HG02588 (cell line): ENCODE results near the gene CASP8.

Experiments
- ATAC-seq: cut with Tn5 transposase; IDR thresholded peaks from one replicate; pipeline ENCODE4 v1.9.1; 2021; ENCODE audit warnings: mild to moderate bottlenecking, moderate library complexity; ENCODE audit not compliant: unreplicated experiment

Gene CASP8

DNA sequence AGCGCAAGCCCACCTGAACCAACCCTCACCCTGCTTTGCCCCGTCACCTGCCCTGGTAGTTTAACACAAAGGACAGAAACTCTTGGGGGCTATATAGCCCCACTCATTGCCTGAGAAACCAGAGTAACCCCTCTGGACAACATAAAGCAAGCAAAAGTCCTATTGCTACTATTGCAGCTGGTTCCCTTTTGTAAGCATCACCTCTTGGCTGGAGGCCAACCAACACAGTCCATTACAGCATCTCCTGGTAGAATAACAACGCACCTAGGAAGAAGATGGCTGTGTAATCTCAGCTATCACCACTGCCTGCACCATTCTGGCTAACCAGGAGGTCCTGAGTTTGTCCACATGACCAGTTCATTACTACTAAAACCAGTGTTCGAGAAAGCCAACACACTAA, 60.4 kb downstream of the CASP8 start:
- no peak for ATAC-seq

DNA sequence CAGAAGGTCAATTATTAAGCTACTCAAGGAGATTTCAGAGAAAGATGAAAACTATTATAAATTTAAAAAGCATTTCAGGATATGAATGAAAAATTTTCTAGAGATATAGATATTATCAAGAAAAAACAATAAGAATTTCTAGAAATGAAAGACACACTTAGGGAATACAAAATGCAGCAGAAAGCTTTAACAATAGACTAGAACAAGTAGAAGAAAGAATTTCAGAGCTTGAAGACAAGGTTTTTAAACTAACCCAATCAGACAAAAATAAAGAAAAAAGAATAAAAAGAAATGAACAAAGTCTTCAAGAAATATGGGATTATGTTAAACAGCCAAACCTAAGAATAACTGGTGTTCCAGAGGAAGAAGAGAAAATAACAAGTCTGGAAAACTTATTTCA, 62.4 kb downstream of the CASP8 start:
- no peak for ATAC-seq

DNA sequence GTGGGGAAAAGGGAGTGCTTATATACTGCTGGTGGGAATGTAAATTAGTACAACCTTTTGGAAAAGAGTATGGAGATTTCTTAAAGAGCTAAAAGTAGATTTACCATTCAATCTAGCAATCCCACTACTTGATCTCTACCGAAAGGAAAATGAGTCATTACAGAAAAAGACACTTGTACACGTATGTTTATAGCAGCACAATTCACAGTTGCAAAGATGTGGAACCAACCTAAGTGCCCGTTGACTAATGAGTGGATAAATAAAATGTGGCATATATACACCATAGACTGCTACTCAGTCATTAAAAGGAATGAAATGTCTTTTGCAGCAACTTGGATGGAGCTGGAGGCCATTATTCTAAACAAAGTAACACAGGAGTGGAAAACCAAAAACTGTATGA, 67.3 kb downstream of the CASP8 start:
- ATAC-seq = no peak

DNA sequence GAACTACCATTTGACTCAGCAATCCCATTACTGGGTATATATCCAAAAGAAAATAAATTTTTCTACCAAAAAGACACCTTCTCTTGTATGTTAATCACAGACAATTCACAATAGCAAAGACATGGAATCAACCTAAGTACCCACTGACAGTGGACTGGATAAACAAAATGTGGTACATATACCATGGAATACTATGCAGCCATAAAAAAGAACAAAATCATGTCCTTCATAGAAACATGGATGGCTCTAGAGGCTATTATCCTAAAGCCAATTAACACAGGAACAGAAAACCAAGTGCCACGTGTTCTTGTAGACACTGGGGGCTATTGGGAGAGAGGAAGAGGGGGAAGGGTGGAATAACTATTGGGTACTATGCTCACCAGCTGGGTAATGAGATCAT, 69.1 kb downstream of the CASP8 start:
- no peak for ATAC-seq
